ENCODE data around the gene DLAT.
"Not testable (repeated sequence)": the region's sequence is repeated elsewhere in the genome, so short reads cannot be mapped to it uniquely, and the experiment has no call there.

GRCh38 chr11:112046647-112047046 lies 21.4 kb downstream of the DLAT start:
- not testable (repeated sequence) for TF ChIP-seq CTCF, POLR2A (IDR thresholded peaks at IDR 0.05)

Measured in heart left ventricle (tissue), 13 donors.